GM21737 (cell line): ENCODE measurements around the gene ZNF493.

Experiments
- ATAC-seq: cut with Tn5 transposase; IDR thresholded peaks from one replicate; pipeline ENCODE4 v1.9.1; 2021; ENCODE audit warnings: mild to moderate bottlenecking, moderate library complexity; ENCODE audit not compliant: unreplicated experiment

ZNF493 gene

GRCh38 chr19:21396893-21397572, at the start of gene ZNF493:
Gene ZNF493, plus strand, starts transcription at chr19:21397133. Its CDS starts 105 bp downstream, at chr19:21397238.
- ATAC-seq: peak; percentile 100

GRCh38 chr19:21352830-21353229, 44.1 kb upstream of the ZNF493 start:
- ATAC-seq: no peak

GRCh38 chr19:21358768-21359451, 38.0 kb upstream of the ZNF493 start, which contains the start of gene ZNF738:
Gene ZNF738, plus strand, starts transcription at chr19:21359000. Its CDS starts 141 bp downstream, at chr19:21359141.
- peak; percentile 96 for ATAC-seq

- ATAC-seq: no peak
Measured at GRCh38 chr19:21362291-21362690, 34.6 kb upstream of the ZNF493 start.

- no peak for ATAC-seq
Measured at GRCh38 chr19:21383980-21384582, 12.9 kb upstream of the ZNF493 start.

GRCh38 chr19:21396121-21396520, 812 bp upstream of the ZNF493 start:
- ATAC-seq: no peak

GRCh38 chr19:21398851-21399250, 1.9 kb downstream of the ZNF493 start:
- ATAC-seq: no peak

- ATAC-seq: no peak
Measured at GRCh38 chr19:21402303-21402985, 5.5 kb downstream of the ZNF493 start.

GRCh38 chr19:21410166-21410565, 13.2 kb downstream of the ZNF493 start:
- no peak for ATAC-seq

GRCh38 chr19:21422244-21422643, 25.3 kb downstream of the ZNF493 start:
- ATAC-seq: no peak

GRCh38 chr19:21423057-21424041, 26.4 kb downstream of the ZNF493 start:
- no peak for ATAC-seq

- ATAC-seq: no peak
Measured at GRCh38 chr19:21430675-21431074, 33.7 kb downstream of the ZNF493 start.

- no peak for ATAC-seq
Measured at GRCh38 chr19:21432590-21432989, 35.7 kb downstream of the ZNF493 start.

- ATAC-seq: no peak
Measured at GRCh38 chr19:21434516-21434915, 37.6 kb downstream of the ZNF493 start.

GRCh38 chr19:21434967-21435544, 38.1 kb downstream of the ZNF493 start:
- ATAC-seq: no peak

GRCh38 chr19:21439201-21439751, 42.3 kb downstream of the ZNF493 start:
- no peak for ATAC-seq

- no peak for ATAC-seq
Measured at GRCh38 chr19:21440321-21440720, 43.4 kb downstream of the ZNF493 start.

- ATAC-seq: no peak
Measured at GRCh38 chr19:21451187-21451586, 54.3 kb downstream of the ZNF493 start.

- ATAC-seq: no peak
Measured at GRCh38 chr19:21454901-21455300, 58.0 kb downstream of the ZNF493 start.

GRCh38 chr19:21460686-21461085, 63.8 kb downstream of the ZNF493 start:
- no peak for ATAC-seq
